Ascending aorta (tissue), 2 donors: Measurements from ENCODE around the gene XXYLT1. TPM values are rescaled to one million over a fixed set of nuclear protein-coding genes. Genes with fewer than 3 reads are reported as not detected.

Experiments
- DNase-seq, 2 donors: peaks; one replicate each; pipeline ENCODE4 v3.0.0-alpha.2; 2019; ENCODE audit warnings: low spot score in 2 of 2
- H3K27ac ChIP-seq, 2 donors: fragments of 200-600 bp; sonication (generic); one replicate each; pipeline ENCODE4 v1.5.1; 2016 to 2017; ENCODE audit warnings: mild to moderate bottlenecking in 1 of 2
- H3K27me3 ChIP-seq: fragments of 200-600 bp; sonication (generic); one replicate; pipeline ENCODE4 v1.5.1; 2017
- H3K36me3 ChIP-seq, 2 donors: fragments of 200-600 bp; sonication (generic); one replicate each; pipeline ENCODE4 v1.5.1; 2016
- H3K4me1 ChIP-seq, 2 donors: fragments of 200-600 bp; sonication (generic); one replicate each; pipeline ENCODE4 v1.5.1; 2016 to 2017; ENCODE audit warnings: mild to moderate bottlenecking in 1 of 2
- H3K4me3 ChIP-seq, 2 donors: fragments of 200-600 bp; sonication (generic); one replicate each; pipeline ENCODE4 v1.5.1; 2016 to 2017; ENCODE audit warnings: mild to moderate bottlenecking in 1 of 2
- H3K9me3 ChIP-seq, 2 donors: fragments of 200-600 bp; sonication (generic); one replicate each; pipeline ENCODE4 v1.5.1; 2016
- CTCF ChIP-seq, 3 experiments: fragments of 200-600 bp in 2 of 3; fragments of 450-650 bp in 1 of 3; sonication (generic) in 2 of 3; IDR thresholded peaks; one replicate each; pipeline ENCODE4 v1.5.1; 2016 to 2019; ENCODE audit warnings: antibody characterized with exemption in 3 of 3, mild to moderate bottlenecking in 1 of 3, moderate library complexity in 1 of 3
- intact Hi-C: fragments of 100-400 bp; cut with DNase I; formaldehyde crosslinking; loops from one replicate; pipeline ENCODE4 v1.15.1; 2023
- total RNA-seq: library from RNA; depleted of rRNA; stranded (reverse); fragments of >200 nt; gene quantifications from one replicate; pipeline ENCODE4 v1.1.0, GENCODE V29; 2016

The XXYLT1 gene
- total RNA-seq, 1 donor from 2014 or later: 41.0 TPM

- no peak overlapping the region for H3K4me3 ChIP-seq
- no peaks in the 10 kb centered on the region for H3K27me3 ChIP-seq
- no peak overlapping the region for H3K27ac ChIP-seq
- no peak for TF ChIP-seq CTCF (IDR thresholded peaks at IDR 0.05)
- H3K36me3 ChIP-seq: no peaks in the 10 kb centered on the region
- no peak for DNase-seq
- peaks cover 0 to 7% of the 10 kb centered on the region in 2 donors for H3K4me1 ChIP-seq
- intact Hi-C loops: no loop called here
- no peaks in the 10 kb centered on the region for H3K9me3 ChIP-seq
Observed at GRCh38 chr3:195203606-195204005, 67.4 kb downstream of the XXYLT1 start.

GRCh38 chr3:195201295-195201694, 69.7 kb downstream of the XXYLT1 start:
- Histone ChIP-seq H3K36me3 (no peaks in the 10 kb centered on the region), H3K4me3 (no peak overlapping the region), H3K27me3 (no peaks in the 10 kb centered on the region), H3K4me1 (peaks cover 0 to 7% of the 10 kb centered on the region in 2 donors), H3K9me3 (no peaks in the 10 kb centered on the region), H3K27ac (no peak overlapping the region)
- no peak for DNase-seq
- intact Hi-C loops: no loop called here
- TF ChIP-seq CTCF (IDR thresholded peaks at IDR 0.05): no peak

GRCh38 chr3:195200010-195200822, 70.7 kb downstream of the XXYLT1 start:
- no peaks in the 10 kb centered on the region for H3K36me3 ChIP-seq
- intact Hi-C loops: no loop called here
- no peak overlapping the region for H3K4me3 ChIP-seq
- TF ChIP-seq CTCF (IDR thresholded peaks at IDR 0.05): no peak
- no peak for DNase-seq
- no peaks in the 10 kb centered on the region for H3K9me3 ChIP-seq
- H3K4me1 ChIP-seq: peaks cover 0 to 6% of the 10 kb centered on the region in 2 donors
- H3K27me3 ChIP-seq: no peaks in the 10 kb centered on the region
- no peak overlapping the region for H3K27ac ChIP-seq

- H3K9me3 ChIP-seq: no peaks in the 10 kb centered on the region
- no peaks in the 10 kb centered on the region for H3K27me3 ChIP-seq
- H3K4me3 ChIP-seq: no peak overlapping the region
- no peak for DNase-seq
- TF ChIP-seq CTCF (IDR thresholded peaks at IDR 0.05): no peak
- intact Hi-C loops: no loop called here
- no peaks in the 10 kb centered on the region for H3K36me3 ChIP-seq
- no peak overlapping the region for H3K27ac ChIP-seq
- H3K4me1 ChIP-seq: no peaks in the 10 kb centered on the region
Observed at GRCh38 chr3:195198426-195199346, 72.3 kb downstream of the XXYLT1 start.

- Histone ChIP-seq H3K27ac (no peak overlapping the region), H3K9me3 (no peaks in the 10 kb centered on the region), H3K27me3 (no peaks in the 10 kb centered on the region), H3K4me1 (no peaks in the 10 kb centered on the region), H3K4me3 (no peak overlapping the region), H3K36me3 (no peaks in the 10 kb centered on the region)
- DNase-seq: no peak
- intact Hi-C loops: no loop called here
- no peak for TF ChIP-seq CTCF (IDR thresholded peaks at IDR 0.05)
Observed at GRCh38 chr3:195197765-195198425, 73.1 kb downstream of the XXYLT1 start.
